PC-3 (cell line): ENCODE measurements around the gene RABL6.

ENCODE experiments used
- EZH2phosphoT487 ChIP-seq: fragments of 300-600 bp; sonication (generic); IDR thresholded peaks from 2 replicates; pipeline ENCODE4 v1.6.1; 2018; ENCODE audit warnings: mild to moderate bottlenecking, antibody characterized with exemption, low read length, borderline replicate concordance
- TF ChIP-seq, protein P1 (sequence below): fragments of 300-600 bp; sonication (generic); conservative IDR thresholded peaks from 2 replicates; pipeline ENCODE4 v1.5.1; 2017; ENCODE audit warnings: antibody characterized with exemption, low read depth, mild to moderate bottlenecking, low read length

GRCh38 chr9:136840140-136840876 lies 32.6 kb downstream of the RABL6 start:
- TF ChIP-seq, protein P1, sequence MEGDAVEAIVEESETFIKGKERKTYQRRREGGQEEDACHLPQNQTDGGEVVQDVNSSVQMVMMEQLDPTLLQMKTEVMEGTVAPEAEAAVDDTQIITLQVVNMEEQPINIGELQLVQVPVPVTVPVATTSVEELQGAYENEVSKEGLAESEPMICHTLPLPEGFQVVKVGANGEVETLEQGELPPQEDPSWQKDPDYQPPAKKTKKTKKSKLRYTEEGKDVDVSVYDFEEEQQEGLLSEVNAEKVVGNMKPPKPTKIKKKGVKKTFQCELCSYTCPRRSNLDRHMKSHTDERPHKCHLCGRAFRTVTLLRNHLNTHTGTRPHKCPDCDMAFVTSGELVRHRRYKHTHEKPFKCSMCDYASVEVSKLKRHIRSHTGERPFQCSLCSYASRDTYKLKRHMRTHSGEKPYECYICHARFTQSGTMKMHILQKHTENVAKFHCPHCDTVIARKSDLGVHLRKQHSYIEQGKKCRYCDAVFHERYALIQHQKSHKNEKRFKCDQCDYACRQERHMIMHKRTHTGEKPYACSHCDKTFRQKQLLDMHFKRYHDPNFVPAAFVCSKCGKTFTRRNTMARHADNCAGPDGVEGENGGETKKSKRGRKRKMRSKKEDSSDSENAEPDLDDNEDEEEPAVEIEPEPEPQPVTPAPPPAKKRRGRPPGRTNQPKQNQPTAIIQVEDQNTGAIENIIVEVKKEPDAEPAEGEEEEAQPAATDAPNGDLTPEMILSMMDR: no peak
- no peak for TF ChIP-seq EZH2phosphoT487
